ENCODE results near the gene EIF5AL1. TPM values are rescaled to one million over a fixed set of nuclear protein-coding genes. Genes with fewer than 3 reads are reported as not detected.
"Not testable (repeated sequence)": the region's sequence is repeated elsewhere in the genome, so short reads cannot be mapped to it uniquely, and the experiment has no call there.

Gene EIF5AL1
- total RNA-seq, 1 donor, result 0.73 TPM

DNA sequence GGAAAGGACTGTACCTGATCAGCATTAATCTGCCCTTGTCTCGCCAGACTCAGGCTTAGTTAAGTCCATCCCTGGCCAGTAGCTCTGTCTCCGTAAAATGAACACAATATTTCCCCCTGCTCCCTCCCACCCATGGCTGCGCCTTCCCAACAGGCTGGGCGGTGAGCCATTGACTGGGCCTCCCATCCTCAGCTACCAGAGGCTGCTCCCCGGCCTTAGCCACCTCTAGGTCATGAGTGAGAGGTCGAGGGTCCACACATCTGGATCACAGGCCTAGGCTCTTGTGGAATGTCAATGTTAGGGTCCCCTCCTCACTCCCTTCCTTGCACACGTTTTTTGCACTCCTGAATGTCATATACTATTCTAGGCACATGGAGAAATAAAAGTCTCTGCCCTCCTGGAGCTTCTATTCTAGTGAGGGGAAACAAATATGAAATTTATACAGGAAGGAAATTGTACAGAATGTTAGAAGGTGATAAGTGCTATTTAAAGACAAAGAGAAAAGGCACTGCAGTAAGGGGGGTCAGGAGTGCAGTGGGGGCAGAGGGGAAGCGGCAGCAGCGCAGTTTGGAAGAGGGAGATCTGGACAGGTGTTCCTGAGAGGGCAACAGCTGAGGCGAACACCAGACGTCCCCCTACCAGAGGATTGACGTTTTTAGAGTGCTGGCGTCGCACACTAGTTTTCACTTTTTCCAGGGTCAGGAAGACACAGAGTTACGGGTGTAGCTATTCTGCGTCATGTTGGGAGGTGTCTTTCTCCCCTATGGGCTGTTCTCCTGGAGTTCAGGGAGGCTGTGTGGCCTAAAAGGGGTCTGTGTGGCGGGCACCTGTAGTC is 17.2 kb upstream of the EIF5AL1 start:
- Histone ChIP-seq H3K4me3 (ENCODE audit: low read length) (no peak overlapping the region), H3K9me3 (ENCODE audit: low read depth, low read length) (no peaks in the 10 kb centered on the region), H3K27me3 (ENCODE audit: insufficient read depth, low read length) (no peaks in the 10 kb centered on the region), H3K4me1 (ENCODE audit: insufficient read depth, low read length) (no peaks in the 10 kb centered on the region)

DNA sequence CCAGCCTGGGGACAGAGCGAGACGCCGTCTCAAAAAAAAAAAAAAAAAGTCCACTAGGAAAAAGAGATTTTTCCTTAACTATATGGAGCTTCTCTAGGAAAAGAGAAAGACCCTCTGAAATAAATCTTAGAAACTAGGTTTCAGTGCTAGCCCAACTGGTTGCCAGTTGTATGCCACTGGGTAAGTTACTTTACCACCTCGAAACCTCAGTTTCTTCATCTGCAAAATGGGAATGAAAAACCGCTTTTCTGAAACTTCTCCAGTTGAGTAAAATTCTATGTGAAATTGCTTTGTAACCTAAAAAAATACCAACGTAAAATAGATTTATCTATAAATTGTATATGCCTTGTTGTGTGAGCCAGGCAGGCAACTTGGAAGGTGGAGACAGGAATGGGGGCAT is 16.5 kb upstream of the EIF5AL1 start:
- Histone ChIP-seq H3K27me3 (ENCODE audit: insufficient read depth, low read length) (no peaks in the 10 kb centered on the region), H3K4me3 (ENCODE audit: low read length) (no peak overlapping the region), H3K9me3 (ENCODE audit: low read depth, low read length) (no peaks in the 10 kb centered on the region), H3K4me1 (ENCODE audit: insufficient read depth, low read length) (no peaks in the 10 kb centered on the region)

- no peaks in the 10 kb centered on the region for H3K4me1 ChIP-seq (ENCODE audit: insufficient read depth, low read length)
- H3K4me3 ChIP-seq (ENCODE audit: low read length), result no peak overlapping the region
- no peaks in the 10 kb centered on the region for H3K9me3 ChIP-seq (ENCODE audit: low read depth, low read length)
- H3K27me3 ChIP-seq (ENCODE audit: insufficient read depth, low read length), result no peaks in the 10 kb centered on the region
Observed at GRCh38 chr10:79496896-79497295, 15.4 kb upstream of the EIF5AL1 start.

DNA sequence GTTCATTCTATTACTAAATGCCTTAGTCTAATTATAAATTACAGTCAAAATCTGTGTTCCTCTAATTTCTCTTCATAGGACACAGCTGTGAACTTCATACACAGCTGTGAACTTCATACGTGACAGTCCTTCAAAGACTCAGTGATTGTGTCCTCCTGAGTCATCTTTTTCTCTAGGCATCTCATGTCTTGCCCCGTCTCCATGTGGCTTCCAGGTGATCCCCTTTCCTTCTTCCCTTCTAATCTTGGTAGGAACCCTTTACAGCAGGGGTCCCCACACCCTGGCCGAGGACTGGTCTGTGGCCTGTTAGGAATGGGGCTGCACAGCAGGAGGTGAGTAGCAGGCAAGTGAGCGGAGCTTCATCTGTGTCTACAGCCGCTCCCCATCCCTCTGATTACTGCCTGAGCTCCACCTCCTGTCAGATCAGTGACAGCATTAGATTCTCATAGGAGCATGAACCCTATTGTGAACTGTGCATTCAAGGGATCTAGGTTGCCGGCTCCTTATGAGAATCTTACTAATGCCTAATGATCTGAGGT is 14.0 kb upstream of the EIF5AL1 start:
- H3K9me3 ChIP-seq (ENCODE audit: low read depth, low read length), result no peaks in the 10 kb centered on the region
- H3K4me3 ChIP-seq (ENCODE audit: low read length), result no peak overlapping the region
- H3K4me1 ChIP-seq (ENCODE audit: insufficient read depth, low read length), result no peaks in the 10 kb centered on the region
- H3K27me3 ChIP-seq (ENCODE audit: insufficient read depth, low read length), result no peaks in the 10 kb centered on the region

DNA sequence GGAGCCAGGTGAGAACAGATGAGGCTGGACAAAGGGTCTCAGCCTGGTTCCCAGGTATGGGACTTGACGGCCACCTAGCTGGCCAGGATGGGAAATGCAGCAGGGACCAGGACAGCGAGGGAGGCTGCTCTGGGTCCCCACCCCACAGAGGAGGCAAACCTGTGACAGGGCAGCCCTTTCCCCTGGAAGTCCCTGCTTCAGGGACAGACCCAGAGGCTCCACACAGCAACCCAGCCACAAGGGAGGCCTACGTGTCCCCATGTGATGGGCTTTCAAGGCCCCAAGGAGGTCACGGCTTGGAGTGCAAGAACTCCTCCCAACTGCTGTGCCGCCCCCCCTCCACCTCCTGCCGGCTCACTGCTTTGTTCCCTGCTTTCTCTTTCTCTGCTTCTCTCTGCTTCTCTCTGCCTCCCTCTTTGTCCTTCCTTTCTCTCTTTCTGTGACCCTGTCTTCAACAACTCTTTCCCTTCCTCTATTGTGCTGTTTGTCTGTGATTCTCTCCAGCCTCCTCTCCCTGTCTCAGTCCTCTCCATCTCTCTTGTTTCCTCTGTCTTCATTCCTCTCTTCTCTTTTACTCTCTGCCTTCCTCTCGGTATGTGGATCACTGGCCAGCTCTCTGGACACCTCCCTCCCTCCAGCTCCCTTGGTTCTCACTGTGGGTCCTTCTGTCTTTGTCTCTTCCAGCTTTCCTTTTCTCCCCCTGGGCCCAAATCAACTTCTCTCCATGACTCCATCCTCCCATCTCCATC is 9.6 kb upstream of the EIF5AL1 start:
- H3K4me3 ChIP-seq (ENCODE audit: low read length), result no peak overlapping the region
- no peaks in the 10 kb centered on the region for H3K9me3 ChIP-seq (ENCODE audit: low read depth, low read length)
- no peaks in the 10 kb centered on the region for H3K27me3 ChIP-seq (ENCODE audit: insufficient read depth, low read length)
- no peaks in the 10 kb centered on the region for H3K4me1 ChIP-seq (ENCODE audit: insufficient read depth, low read length)

- H3K27me3 ChIP-seq (ENCODE audit: insufficient read depth, low read length); H3K4me1 ChIP-seq (ENCODE audit: insufficient read depth, low read length); H3K4me3 ChIP-seq (ENCODE audit: low read length); H3K9me3 ChIP-seq (ENCODE audit: low read depth, low read length): not testable (repeated sequence)
Observed at GRCh38 chr10:79503787-79504186, 8.5 kb upstream of the EIF5AL1 start.

DNA sequence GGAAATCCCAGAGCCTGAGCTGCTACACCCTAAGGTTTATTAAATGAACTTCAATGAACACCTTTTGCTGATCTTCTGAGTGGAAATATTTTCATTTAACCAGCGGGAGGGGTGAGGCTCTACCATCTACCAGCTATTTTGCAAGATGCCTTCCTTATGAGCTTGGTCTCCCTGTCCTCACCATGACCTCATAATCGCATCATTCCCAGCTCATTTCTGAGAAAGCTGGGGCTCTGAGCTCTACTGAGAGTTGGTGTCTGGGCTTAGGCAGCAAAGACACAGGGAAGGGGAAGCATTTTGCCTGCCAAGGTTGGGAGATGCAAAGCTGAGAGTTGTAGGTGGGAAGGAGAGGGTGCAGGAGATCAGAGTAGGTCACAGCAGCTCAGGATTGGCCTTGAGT is 7.8 kb upstream of the EIF5AL1 start:
- H3K4me1 ChIP-seq (ENCODE audit: insufficient read depth, low read length); H3K9me3 ChIP-seq (ENCODE audit: low read depth, low read length); H3K27me3 ChIP-seq (ENCODE audit: insufficient read depth, low read length); H3K4me3 ChIP-seq (ENCODE audit: low read length): not testable (repeated sequence)

- H3K4me1 ChIP-seq (ENCODE audit: insufficient read depth, low read length); H3K4me3 ChIP-seq (ENCODE audit: low read length); H3K9me3 ChIP-seq (ENCODE audit: low read depth, low read length); H3K27me3 ChIP-seq (ENCODE audit: insufficient read depth, low read length): not testable (repeated sequence)
Observed at GRCh38 chr10:79505328-79505727, 7.0 kb upstream of the EIF5AL1 start.

- H3K9me3 ChIP-seq (ENCODE audit: low read depth, low read length), result no peaks in the 10 kb centered on the region
- H3K4me3 ChIP-seq (ENCODE audit: low read length), result no peak overlapping the region
- H3K27me3 ChIP-seq (ENCODE audit: insufficient read depth, low read length), result no peaks in the 10 kb centered on the region
- no peaks in the 10 kb centered on the region for H3K4me1 ChIP-seq (ENCODE audit: insufficient read depth, low read length)
Observed at GRCh38 chr10:79505829-79506228, 6.5 kb upstream of the EIF5AL1 start.

DNA sequence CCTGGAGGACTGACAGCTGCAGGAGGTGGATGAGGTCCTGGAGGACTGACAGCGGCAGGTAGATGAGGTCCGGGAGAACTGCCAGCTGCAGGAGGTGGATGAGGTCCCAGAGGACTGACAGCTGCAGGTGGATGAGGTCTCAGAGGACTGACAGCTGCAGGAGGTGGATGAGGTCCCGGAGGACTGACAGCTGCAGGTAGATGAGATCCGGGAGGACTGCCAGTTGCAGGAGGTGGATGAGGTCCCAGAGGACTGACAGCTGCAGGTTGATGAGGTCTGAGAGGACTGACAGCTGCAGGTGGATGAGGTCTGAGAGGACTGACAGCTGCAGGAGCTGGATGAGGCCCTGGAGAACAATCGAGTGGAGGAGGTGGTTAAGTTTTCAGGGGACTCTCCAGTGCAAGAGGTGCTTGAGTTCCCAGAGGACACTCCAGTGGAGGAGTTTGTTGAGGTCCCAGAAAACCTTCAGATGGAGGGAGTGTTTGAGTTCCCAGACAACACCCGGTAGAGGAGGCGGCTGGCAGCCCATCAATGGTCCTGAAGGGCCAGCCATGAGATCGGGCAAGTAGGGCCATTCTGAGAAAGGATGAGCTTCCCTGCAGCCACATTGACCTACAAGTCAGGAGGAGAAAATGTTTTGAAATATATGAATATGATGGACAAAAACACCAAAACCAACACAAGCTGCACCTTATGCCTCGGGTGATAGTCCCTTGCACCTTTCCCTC is 4.7 kb upstream of the EIF5AL1 start:
- H3K4me1 ChIP-seq (ENCODE audit: insufficient read depth, low read length), result no peaks in the 10 kb centered on the region
- no peaks in the 10 kb centered on the region for H3K27me3 ChIP-seq (ENCODE audit: insufficient read depth, low read length)
- no peak overlapping the region for H3K4me3 ChIP-seq (ENCODE audit: low read length)
- no peaks in the 10 kb centered on the region for H3K9me3 ChIP-seq (ENCODE audit: low read depth, low read length)

DNA sequence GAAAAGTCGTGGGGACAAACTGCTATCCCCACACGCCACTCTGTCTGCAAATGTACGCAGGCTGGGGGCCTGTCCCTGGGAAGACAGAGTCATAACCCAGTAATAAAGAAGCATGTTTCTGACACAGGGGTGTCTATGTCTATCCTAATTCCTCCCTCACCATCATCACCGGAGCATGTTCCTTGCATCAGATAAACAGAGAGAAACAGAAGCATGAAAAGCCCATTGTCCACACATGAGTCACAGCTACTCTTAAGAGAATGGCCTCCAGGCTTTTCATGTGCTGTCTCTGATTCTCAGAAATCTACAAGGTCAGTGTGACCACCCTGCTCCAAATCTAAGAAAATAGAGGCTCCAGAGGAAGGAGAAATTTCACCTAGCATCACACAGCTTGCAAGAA is 4.1 kb upstream of the EIF5AL1 start:
- not testable (repeated sequence) for H3K9me3 ChIP-seq (ENCODE audit: low read depth, low read length); H3K4me3 ChIP-seq (ENCODE audit: low read length); H3K27me3 ChIP-seq (ENCODE audit: insufficient read depth, low read length); H3K4me1 ChIP-seq (ENCODE audit: insufficient read depth, low read length)

GRCh38 chr10:79509306-79509933 is 2.9 kb upstream of the EIF5AL1 start:
- H3K4me3 ChIP-seq (ENCODE audit: low read length); H3K9me3 ChIP-seq (ENCODE audit: low read depth, low read length); H3K4me1 ChIP-seq (ENCODE audit: insufficient read depth, low read length); H3K27me3 ChIP-seq (ENCODE audit: insufficient read depth, low read length): not testable (repeated sequence)

DNA sequence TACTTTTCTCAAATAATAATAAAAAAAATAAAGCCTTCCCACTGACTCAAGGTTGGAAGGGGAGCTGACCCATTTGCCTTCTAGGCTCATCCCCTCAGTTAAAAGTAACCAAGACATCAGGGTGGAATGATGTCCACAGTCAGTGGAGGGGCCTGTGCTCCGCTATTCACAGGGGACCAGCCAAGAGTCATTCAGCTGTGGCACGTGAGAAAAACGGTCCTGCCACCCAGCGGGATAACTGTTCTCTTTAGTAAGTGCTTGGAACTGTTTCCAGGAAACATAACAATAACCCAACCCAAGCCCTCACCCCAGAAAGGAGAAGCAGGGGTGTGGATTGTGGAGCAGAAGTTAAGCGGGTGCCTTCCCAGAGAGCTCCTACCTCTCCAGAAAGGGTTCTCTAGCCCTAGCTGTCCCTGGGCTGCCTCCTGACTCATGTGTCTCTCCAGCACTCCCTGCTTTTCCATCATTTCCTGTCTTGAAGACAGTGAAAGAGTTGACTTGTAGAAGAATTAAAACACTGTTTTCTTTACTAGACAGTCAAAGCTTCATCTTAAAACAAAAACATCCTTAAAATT is 2.3 kb upstream of the EIF5AL1 start:
- not testable (repeated sequence) for H3K4me3 ChIP-seq (ENCODE audit: low read length); H3K4me1 ChIP-seq (ENCODE audit: insufficient read depth, low read length); H3K27me3 ChIP-seq (ENCODE audit: insufficient read depth, low read length); H3K9me3 ChIP-seq (ENCODE audit: low read depth, low read length)

GRCh38 chr10:79516532-79517205 is 4.3 kb downstream of the EIF5AL1 start:
- H3K4me3 ChIP-seq (ENCODE audit: low read length); H3K9me3 ChIP-seq (ENCODE audit: low read depth, low read length); H3K4me1 ChIP-seq (ENCODE audit: insufficient read depth, low read length); H3K27me3 ChIP-seq (ENCODE audit: insufficient read depth, low read length): not testable (repeated sequence)

Measured in mononuclear cell (primary cell).